HEK293 (cell line): ENCODE measurements around the gene CYP39A1.

ENCODE experiments used
- CTCF ChIA-PET: fragments of 350-600 bp; formaldehyde crosslinking; extraction: SDS; loops from one replicate; lab custom pipeline; 2021; ENCODE audit warnings: antibody characterized with exemption; lab: Yijun Ruan, JAX
- POLR2A ChIA-PET: fragments of 300-600 bp; formaldehyde crosslinking; extraction: SDS; loops from one replicate; lab custom pipeline; 2020; ENCODE audit warnings: antibody characterized with exemption, inconsistent platforms; lab: Yijun Ruan, JAX
- H3K27ac ChIP-seq: fragments of 200-500 bp; sonication (Bioruptor generic); 2 replicates; pipeline ENCODE4 v1.5.1; 2014; ENCODE audit warnings: low read depth, low read length, control low read depth, inconsistent platforms; ENCODE audit errors: extremely low read depth
- H3K36me3 ChIP-seq, 2 experiments: fragments of 200-500 bp in 1 of 2; sonication (Bioruptor generic) in 1 of 2; 1 replicate in 1 of 2; 2 replicates in 1 of 2; pipeline ENCODE4 v1.5.1; 2014 to 2017; ENCODE audit warnings: inconsistent platforms in 2 of 2, low read length in 2 of 2; ENCODE audit not compliant: control insufficient read depth in 2 of 2, insufficient read depth in 1 of 2
- H3K4me1 ChIP-seq: fragments of 200-500 bp; sonication (Bioruptor generic); 2 replicates; pipeline ENCODE4 v1.5.1; 2014; ENCODE audit warnings: mild to moderate bottlenecking, low read length, inconsistent platforms; ENCODE audit not compliant: control insufficient read depth, insufficient read depth
- H3K4me3 ChIP-seq: 2 replicates; pipeline ENCODE4 v1.5.1; 2011; ENCODE audit warnings: low read depth, mild to moderate bottlenecking, control low read depth, low read length, moderate library complexity
- H3K9me3 ChIP-seq: fragments of 200-500 bp; sonication (Bioruptor generic); 2 replicates; pipeline ENCODE4 v1.5.1; 2014; ENCODE audit warnings: low read depth, low read length, inconsistent platforms; ENCODE audit not compliant: control insufficient read depth, insufficient read depth
- HOXA7 ChIP-seq: sonication (generic); formaldehyde crosslinking; IDR thresholded peaks from 2 replicates; pipeline ENCODE4 v1.8.1; 2022; ENCODE audit warnings: missing genetic modification reagents, borderline replicate concordance
- KLF10 ChIP-seq: fragments of 450-650 bp; IDR thresholded peaks from 2 replicates; pipeline ENCODE4 v1.5.1; 2018; ENCODE audit warnings: missing biosample characterization, mild to moderate bottlenecking, missing genetic modification characterization
- KLF16 ChIP-seq: fragments of 450-650 bp; formaldehyde crosslinking; IDR thresholded peaks from 2 replicates; pipeline ENCODE4 v1.5.1; 2017; ENCODE audit warnings: missing biosample characterization, missing genetic modification characterization
- SETDB1 ChIP-seq: IDR thresholded peaks from one replicate; pipeline ENCODE4 v1.6.1; 2017; ENCODE audit warnings: mild to moderate bottlenecking, low read length, moderate library complexity, mixed read lengths; ENCODE audit not compliant: insufficient read length
- SP2 ChIP-seq: fragments of 450-650 bp; formaldehyde crosslinking; IDR thresholded peaks from 2 replicates; pipeline ENCODE4 v1.5.1; 2016; ENCODE audit warnings: missing biosample characterization, missing genetic modification characterization
- YY1 ChIP-seq: fragments of 450-650 bp; formaldehyde crosslinking; IDR thresholded peaks from 2 replicates; pipeline ENCODE4 v1.5.1; 2018; ENCODE audit warnings: missing biosample characterization, missing genetic modification characterization
- ZBTB1 ChIP-seq: fragments of 450-650 bp; formaldehyde crosslinking; IDR thresholded peaks from 2 replicates; pipeline ENCODE4 v1.5.1; 2016; ENCODE audit warnings: missing biosample characterization, missing genetic modification characterization
- ZBTB21 ChIP-seq: fragments of 450-650 bp; formaldehyde crosslinking; IDR thresholded peaks from 2 replicates; pipeline ENCODE4 v1.5.1; 2017; ENCODE audit warnings: missing biosample characterization, missing genetic modification characterization
- ZFP37 ChIP-seq: fragments of 450-650 bp; formaldehyde crosslinking; IDR thresholded peaks from 2 replicates; pipeline ENCODE4 v1.5.1; 2016; ENCODE audit warnings: missing biosample characterization, missing genetic modification characterization
- ZNF114 ChIP-seq: fragments of 450-650 bp; formaldehyde crosslinking; IDR thresholded peaks from 2 replicates; pipeline ENCODE4 v1.5.0; 2017; ENCODE audit warnings: missing biosample characterization, missing genetic modification characterization
- ZNF140 ChIP-seq: fragments of 450-650 bp; formaldehyde crosslinking; IDR thresholded peaks from 2 replicates; pipeline ENCODE4 v1.5.1; 2016; ENCODE audit warnings: missing biosample characterization, missing genetic modification characterization
- ZNF157 ChIP-seq: fragments of 450-650 bp; formaldehyde crosslinking; IDR thresholded peaks from 2 replicates; pipeline ENCODE4 v1.5.1; 2016; ENCODE audit warnings: missing biosample characterization, missing genetic modification characterization
- ZNF19 ChIP-seq: fragments of 450-650 bp; formaldehyde crosslinking; IDR thresholded peaks from 2 replicates; pipeline ENCODE4; 2016; ENCODE audit warnings: missing biosample characterization, missing genetic modification characterization, low read depth
- ZNF341 ChIP-seq: fragments of 450-650 bp; formaldehyde crosslinking; IDR thresholded peaks from 2 replicates; pipeline ENCODE4; 2016; ENCODE audit warnings: low read depth, missing biosample characterization, missing genetic modification characterization
- ZNF544 ChIP-seq: fragments of 450-650 bp; formaldehyde crosslinking; IDR thresholded peaks from 2 replicates; pipeline ENCODE4 v1.5.0; 2017; ENCODE audit warnings: missing biosample characterization, missing genetic modification characterization
- ZNF571 ChIP-seq: fragments of 450-650 bp; formaldehyde crosslinking; IDR thresholded peaks from 2 replicates; pipeline ENCODE4 v1.5.0; 2017; ENCODE audit warnings: missing biosample characterization, missing genetic modification characterization
- ZNF639 ChIP-seq: fragments of 450-650 bp; formaldehyde crosslinking; IDR thresholded peaks from 2 replicates; pipeline ENCODE4 v1.5.1; 2016; ENCODE audit warnings: missing biosample characterization, missing genetic modification characterization
- ZNF837 ChIP-seq: fragments of 450-650 bp; formaldehyde crosslinking; IDR thresholded peaks from 2 replicates; pipeline ENCODE4 v1.5.1; 2016; ENCODE audit warnings: missing biosample characterization, missing genetic modification characterization
- TF ChIP-seq, protein P1 (sequence below): fragments of 450-650 bp; formaldehyde crosslinking; IDR thresholded peaks from 2 replicates; pipeline ENCODE4 v1.5.1; 2016; ENCODE audit warnings: missing biosample characterization, missing genetic modification characterization
- TF ChIP-seq, protein P2 (sequence below): fragments of 450-650 bp; formaldehyde crosslinking; IDR thresholded peaks from 2 replicates; pipeline ENCODE4 v1.5.1; 2016; ENCODE audit warnings: missing biosample characterization, missing genetic modification characterization, borderline replicate concordance
- TF ChIP-seq, protein P3 (sequence below): fragments of 450-650 bp; formaldehyde crosslinking; IDR thresholded peaks from 2 replicates; pipeline ENCODE4 v1.5.1; 2017; ENCODE audit warnings: missing biosample characterization, missing genetic modification characterization

The CYP39A1 gene

GRCh38 chr6:46505693-46506512 is 146.7 kb downstream of the CYP39A1 start:
- H3K27ac ChIP-seq, result no peak overlapping the region
- H3K9me3 ChIP-seq, result no peaks in the 10 kb centered on the region
- no peaks in the 10 kb centered on the region for H3K36me3 ChIP-seq
- TF ChIP-seq ZBTB1, result no peak
- TF ChIP-seq ZNF157, result no peak
- no peak for TF ChIP-seq ZNF140
- TF ChIP-seq, protein P1, sequence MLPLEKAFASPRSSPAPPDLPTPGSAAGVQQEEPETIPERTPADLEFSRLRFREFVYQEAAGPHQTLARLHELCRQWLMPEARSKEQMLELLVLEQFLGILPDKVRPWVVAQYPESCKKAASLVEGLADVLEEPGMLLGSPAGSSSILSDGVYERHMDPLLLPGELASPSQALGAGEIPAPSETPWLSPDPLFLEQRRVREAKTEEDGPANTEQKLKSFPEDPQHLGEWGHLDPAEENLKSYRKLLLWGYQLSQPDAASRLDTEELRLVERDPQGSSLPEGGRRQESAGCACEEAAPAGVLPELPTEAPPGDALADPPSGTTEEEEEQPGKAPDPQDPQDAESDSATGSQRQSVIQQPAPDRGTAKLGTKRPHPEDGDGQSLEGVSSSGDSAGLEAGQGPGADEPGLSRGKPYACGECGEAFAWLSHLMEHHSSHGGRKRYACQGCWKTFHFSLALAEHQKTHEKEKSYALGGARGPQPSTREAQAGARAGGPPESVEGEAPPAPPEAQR (tag by site-specific recombination), result no peak
- TF ChIP-seq, all 188 proteins: peak for 0
- Histone ChIP-seq H3K4me3 (no peak overlapping the region), H3K4me1 (no peaks in the 10 kb centered on the region)
- POLR2A ChIA-PET, result no interaction called here
- CTCF ChIA-PET, result interaction anchor here (0.5 to 1.4 kb wide), 4 partner anchors 15 to 224 kb away, joined by 4 to 6 read pairs (median 5); partner anchors contain the start of gene RCAN2

DNA sequence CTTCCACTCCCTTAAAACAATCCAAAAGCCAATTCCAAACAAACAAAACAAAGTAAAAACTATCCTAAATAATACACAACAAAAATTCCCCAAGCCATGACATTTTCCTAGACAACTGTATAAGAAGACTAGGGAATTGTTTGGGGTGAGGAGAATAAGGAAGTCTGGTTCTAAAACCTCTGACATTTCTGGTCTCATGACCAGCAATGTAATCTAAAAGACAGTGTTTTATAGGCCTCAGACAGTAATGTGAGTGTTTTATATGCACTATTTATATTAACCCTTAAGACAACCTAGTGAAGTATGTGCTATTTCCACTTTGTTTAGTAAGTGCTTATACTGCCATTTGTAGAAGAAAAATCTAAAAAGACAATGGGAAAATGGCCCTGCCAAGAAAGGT is 148.4 kb downstream of the CYP39A1 start:
- H3K27ac ChIP-seq, result no peak overlapping the region
- no peak overlapping the region for H3K4me3 ChIP-seq
- H3K9me3 ChIP-seq, result no peaks in the 10 kb centered on the region
- ChIA-PET POLR2A (no interaction called here), CTCF (no interaction called here)
- H3K4me1 ChIP-seq, result no peaks in the 10 kb centered on the region
- H3K36me3 ChIP-seq, result no peaks in the 10 kb centered on the region
- no peak for TF ChIP-seq ZNF19 (tag by site-specific recombination)
- TF ChIP-seq KLF10 (tag by site-specific recombination), result no peak
- TF ChIP-seq SP2 (tag by site-specific recombination), result no peak
- TF ChIP-seq HOXA7 (CRISPR knock-in tag), result no peak
- no peak for TF ChIP-seq KLF16
- TF ChIP-seq ZNF114 (tag by site-specific recombination), result no peak
- TF ChIP-seq SETDB1, result no peak
- no peak for TF ChIP-seq YY1
- TF ChIP-seq ZFP37 (tag by site-specific recombination), result no peak
- no peak for TF ChIP-seq ZNF544 (tag by site-specific recombination)
- no peak for TF ChIP-seq ZNF341 (tag by site-specific recombination)
- no peak for TF ChIP-seq ZBTB21 (tag by site-specific recombination)
- no peak for TF ChIP-seq ZNF837 (tag by site-specific recombination)
- no peak for TF ChIP-seq ZNF639 (tag by site-specific recombination)
- TF ChIP-seq ZNF571 (tag by site-specific recombination), result no peak

- TF ChIP-seq, protein P2, sequence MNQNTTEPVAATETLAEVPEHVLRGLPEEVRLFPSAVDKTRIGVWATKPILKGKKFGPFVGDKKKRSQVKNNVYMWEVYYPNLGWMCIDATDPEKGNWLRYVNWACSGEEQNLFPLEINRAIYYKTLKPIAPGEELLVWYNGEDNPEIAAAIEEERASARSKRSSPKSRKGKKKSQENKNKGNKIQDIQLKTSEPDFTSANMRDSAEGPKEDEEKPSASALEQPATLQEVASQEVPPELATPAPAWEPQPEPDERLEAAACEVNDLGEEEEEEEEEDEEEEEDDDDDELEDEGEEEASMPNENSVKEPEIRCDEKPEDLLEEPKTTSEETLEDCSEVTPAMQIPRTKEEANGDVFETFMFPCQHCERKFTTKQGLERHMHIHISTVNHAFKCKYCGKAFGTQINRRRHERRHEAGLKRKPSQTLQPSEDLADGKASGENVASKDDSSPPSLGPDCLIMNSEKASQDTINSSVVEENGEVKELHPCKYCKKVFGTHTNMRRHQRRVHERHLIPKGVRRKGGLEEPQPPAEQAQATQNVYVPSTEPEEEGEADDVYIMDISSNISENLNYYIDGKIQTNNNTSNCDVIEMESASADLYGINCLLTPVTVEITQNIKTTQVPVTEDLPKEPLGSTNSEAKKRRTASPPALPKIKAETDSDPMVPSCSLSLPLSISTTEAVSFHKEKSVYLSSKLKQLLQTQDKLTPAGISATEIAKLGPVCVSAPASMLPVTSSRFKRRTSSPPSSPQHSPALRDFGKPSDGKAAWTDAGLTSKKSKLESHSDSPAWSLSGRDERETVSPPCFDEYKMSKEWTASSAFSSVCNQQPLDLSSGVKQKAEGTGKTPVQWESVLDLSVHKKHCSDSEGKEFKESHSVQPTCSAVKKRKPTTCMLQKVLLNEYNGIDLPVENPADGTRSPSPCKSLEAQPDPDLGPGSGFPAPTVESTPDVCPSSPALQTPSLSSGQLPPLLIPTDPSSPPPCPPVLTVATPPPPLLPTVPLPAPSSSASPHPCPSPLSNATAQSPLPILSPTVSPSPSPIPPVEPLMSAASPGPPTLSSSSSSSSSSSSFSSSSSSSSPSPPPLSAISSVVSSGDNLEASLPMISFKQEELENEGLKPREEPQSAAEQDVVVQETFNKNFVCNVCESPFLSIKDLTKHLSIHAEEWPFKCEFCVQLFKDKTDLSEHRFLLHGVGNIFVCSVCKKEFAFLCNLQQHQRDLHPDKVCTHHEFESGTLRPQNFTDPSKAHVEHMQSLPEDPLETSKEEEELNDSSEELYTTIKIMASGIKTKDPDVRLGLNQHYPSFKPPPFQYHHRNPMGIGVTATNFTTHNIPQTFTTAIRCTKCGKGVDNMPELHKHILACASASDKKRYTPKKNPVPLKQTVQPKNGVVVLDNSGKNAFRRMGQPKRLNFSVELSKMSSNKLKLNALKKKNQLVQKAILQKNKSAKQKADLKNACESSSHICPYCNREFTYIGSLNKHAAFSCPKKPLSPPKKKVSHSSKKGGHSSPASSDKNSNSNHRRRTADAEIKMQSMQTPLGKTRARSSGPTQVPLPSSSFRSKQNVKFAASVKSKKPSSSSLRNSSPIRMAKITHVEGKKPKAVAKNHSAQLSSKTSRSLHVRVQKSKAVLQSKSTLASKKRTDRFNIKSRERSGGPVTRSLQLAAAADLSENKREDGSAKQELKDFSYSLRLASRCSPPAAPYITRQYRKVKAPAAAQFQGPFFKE (tag by site-specific recombination), result no peak
- TF ChIP-seq, protein P3, sequence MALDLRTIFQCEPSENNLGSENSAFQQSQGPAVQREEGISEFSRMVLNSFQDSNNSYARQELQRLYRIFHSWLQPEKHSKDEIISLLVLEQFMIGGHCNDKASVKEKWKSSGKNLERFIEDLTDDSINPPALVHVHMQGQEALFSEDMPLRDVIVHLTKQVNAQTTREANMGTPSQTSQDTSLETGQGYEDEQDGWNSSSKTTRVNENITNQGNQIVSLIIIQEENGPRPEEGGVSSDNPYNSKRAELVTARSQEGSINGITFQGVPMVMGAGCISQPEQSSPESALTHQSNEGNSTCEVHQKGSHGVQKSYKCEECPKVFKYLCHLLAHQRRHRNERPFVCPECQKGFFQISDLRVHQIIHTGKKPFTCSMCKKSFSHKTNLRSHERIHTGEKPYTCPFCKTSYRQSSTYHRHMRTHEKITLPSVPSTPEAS (tag by site-specific recombination), result peak; percentile 65; the same call in 1 of the 2 replicates
- H3K27ac ChIP-seq, result no peak overlapping the region
- ChIA-PET POLR2A (no interaction called here), CTCF (interaction anchor here (0.6 to 1.3 kb wide), 4 partner anchors 11 to 75 kb away, joined by 3 to 4 read pairs (median 4); partner anchors contain the start of gene RCAN2)
- H3K9me3 ChIP-seq, result no peaks in the 10 kb centered on the region
- no peak overlapping the region for H3K4me3 ChIP-seq
- H3K36me3 ChIP-seq, result no peaks in the 10 kb centered on the region
- no peaks in the 10 kb centered on the region for H3K4me1 ChIP-seq
Observed at GRCh38 chr6:46502486-46503119, 150.0 kb downstream of the CYP39A1 start.
